HepG2 (cell line): ENCODE data around the gene RTKN2. TPM values are rescaled to one million over a fixed set of nuclear protein-coding genes. Genes with fewer than 3 reads are reported as not detected.

Experiments
- ZNF276 ChIP-seq: sonication (generic); formaldehyde crosslinking; IDR thresholded peaks from 2 replicates; pipeline ENCODE4 v1.4.0; 2020; ENCODE audit warnings: mild to moderate bottlenecking, low read depth, missing genetic modification reagents
- ZNF629 ChIP-seq: sonication (generic); formaldehyde crosslinking; conservative IDR thresholded peaks from 2 replicates; pipeline ENCODE4 v1.5.0; 2020; ENCODE audit warnings: missing genetic modification reagents
- polyA plus RNA-seq, 8 experiments: library from polyadenylated mRNA; depleted of rRNA in 3 of 8; stranded (reverse) in 7 of 8; unstranded in 1 of 8; fragments of >200 nt; fragmentation: Illumina TruSeq in 4 of 8; extraction: Trizol in 4 of 8; gene quantifications; 2 replicates each; pipeline versions ENCODE4 v1.2.1 to v1.2.3, GENCODE V29; 2011 to 2016; ENCODE audit warnings: low read depth in 4 of 8, missing spikeins in 1 of 8, mixed read lengths in 1 of 8; ENCODE audit not compliant: insufficient read depth in 1 of 8
- total RNA-seq, 5 experiments: library from RNA; depleted of rRNA; stranded (reverse); fragments of >200 nt; fragmentation: Illumina TruSeq; extraction: Trizol; gene quantifications; 2 replicates each; pipeline ENCODE4 v1.2.3, GENCODE V29; 2016; ENCODE audit warnings: low read depth in 1 of 5

RTKN2 gene
- total and polyA plus RNA-seq, 2 of the 13 experiments (the other 11 are each of a cell fraction or from before 2014, with no cell fraction given) = 2.2 to 7.0 TPM

DNA sequence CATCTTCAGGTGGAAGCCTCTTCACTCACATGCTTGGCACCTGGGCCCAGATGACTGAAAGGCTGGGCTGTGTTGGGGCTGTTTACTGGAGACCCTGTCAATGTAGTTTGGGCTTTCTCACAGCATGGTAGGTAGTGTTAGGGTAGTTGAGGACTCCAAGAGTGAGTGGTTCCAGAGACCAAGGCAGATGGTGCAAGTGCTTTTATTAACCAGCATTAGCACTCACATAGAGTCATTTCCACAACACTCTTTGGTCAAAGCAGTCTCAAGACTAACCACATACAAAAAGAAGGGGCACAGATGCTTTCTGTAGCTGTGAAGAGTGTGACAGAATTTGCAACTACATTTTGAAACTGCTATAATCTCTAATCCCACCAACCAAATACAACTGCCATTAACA lies 135.0 kb downstream of the RTKN2 start (continued):
- no peak for TF ChIP-seq ZNF276 (CRISPR knock-in tag)
- TF ChIP-seq ZNF629 = no peak
- TF ChIP-seq, all 625 proteins: peak for 0

Other genes with a start within 250 kb of the RTKN2 start
- gene ZNF365, start 105.5 kb upstream of the RTKN2 start, total RNA-seq (2016; rRNA removed; fragmentation: Illumina TruSeq; extraction: Trizol) = not detected in 2 replicates
- not detected in 2 replicates for gene ZNF365, start 105.5 kb upstream of the RTKN2 start, polyA plus RNA-seq (2011; rRNA removed)